Activated T-cell treated with anti-CD3 and anti-CD28 coated beads, Interleukin-2, amount 50 U/mL, for 4 hours (primary cell): ENCODE results near the gene ADAMTS17. TPM values are rescaled to one million over a fixed set of nuclear protein-coding genes. Genes with fewer than 3 reads are reported as not detected.

Experiments
- ATAC-seq, 2 donors: fragments of 200-7000 bp; cut with Tn5 transposase; one replicate each; pipeline ENCODE4 v1.10.0; 2021
- DNase-seq: peaks from one replicate; pipeline ENCODE4 v3.0.0-alpha.2; 2020
- H3K27me3 Mint-ChIP-seq: one replicate; pipeline ENCODE4 v1.8.0; 2021; ENCODE audit warnings: low read depth, mixed read lengths
- H3K36me3 Mint-ChIP-seq: one replicate; pipeline ENCODE4 v1.8.0; 2022; ENCODE audit warnings: mixed read lengths; ENCODE audit not compliant: insufficient read depth
- H3K4me1 Mint-ChIP-seq: one replicate; pipeline ENCODE4 v1.8.0; 2021; ENCODE audit warnings: low read depth, mixed read lengths
- H3K4me3 Mint-ChIP-seq: one replicate; pipeline ENCODE4 v1.8.0; 2021; ENCODE audit warnings: mild to moderate bottlenecking, moderate library complexity, mixed read lengths
- H3K9me3 Mint-ChIP-seq: one replicate; pipeline ENCODE4 v1.8.0; 2021; ENCODE audit warnings: mixed read lengths
- total RNA-seq, 3 donors: library from RNA; stranded (reverse); gene quantifications; one replicate each; pipeline ENCODE4 v1.2.1, GENCODE V29; 2021

ADAMTS17 gene
- total RNA-seq, 3 donors from 2014 or later: 2.6 to 3.9 (median 3.2) TPM

- Mint-ChIP-seq H3K27me3 (no peaks in the 10 kb centered on the region), H3K4me1 (no peaks in the 10 kb centered on the region), H3K36me3 (peaks cover 18% of the 10 kb centered on the region), H3K9me3 (peaks cover 10% of the 10 kb centered on the region), H3K4me3 (no peak overlapping the region)
- ATAC-seq (no peak), DNase-seq (no peak)
Observed at GRCh38 chr15:100050877-100051786, 290.6 kb downstream of the ADAMTS17 start.

GRCh38 chr15:100049936-100050876 lies 291.6 kb downstream of the ADAMTS17 start:
- DNase-seq: no peak
- Mint-ChIP-seq H3K4me1 (no peaks in the 10 kb centered on the region), H3K27me3 (no peaks in the 10 kb centered on the region), H3K36me3 (peaks cover 18% of the 10 kb centered on the region), H3K4me3 (no peak overlapping the region), H3K9me3 (peaks cover 10% of the 10 kb centered on the region)
- ATAC-seq: no peak

DNA sequence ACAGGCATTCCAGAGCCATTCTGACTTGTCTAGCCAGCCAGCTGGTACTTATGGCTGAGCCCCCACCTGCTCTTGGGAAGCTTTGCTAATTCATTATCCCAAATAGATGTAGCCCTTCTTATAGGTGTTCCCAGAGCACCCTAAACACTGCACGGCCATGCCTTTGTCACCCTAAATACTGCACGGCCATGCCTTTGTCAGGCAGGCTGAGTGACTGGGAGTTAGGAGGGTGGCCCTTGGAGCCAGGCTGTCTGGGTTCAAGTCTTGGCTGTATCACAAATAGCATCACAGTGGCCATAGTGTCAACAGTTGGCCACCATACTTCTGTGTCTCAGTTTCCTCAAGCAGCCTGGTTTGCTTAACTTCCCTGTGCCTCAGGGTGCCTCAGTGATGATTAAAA lies 292.3 kb downstream of the ADAMTS17 start:
- DNase-seq: no peak
- no peaks in the 10 kb centered on the region for H3K4me1 Mint-ChIP-seq
- peaks cover 18% of the 10 kb centered on the region for H3K36me3 Mint-ChIP-seq
- H3K9me3 Mint-ChIP-seq: peaks cover 10% of the 10 kb centered on the region
- H3K4me3 Mint-ChIP-seq: no peak overlapping the region
- ATAC-seq: no peak
- H3K27me3 Mint-ChIP-seq: no peaks in the 10 kb centered on the region

- H3K36me3 Mint-ChIP-seq: peaks cover 18% of the 10 kb centered on the region
- peaks cover 10% of the 10 kb centered on the region for H3K9me3 Mint-ChIP-seq
- DNase-seq (no peak), ATAC-seq (no peak)
- H3K4me3 Mint-ChIP-seq: no peak overlapping the region
- no peaks in the 10 kb centered on the region for H3K27me3 Mint-ChIP-seq
- no peaks in the 10 kb centered on the region for H3K4me1 Mint-ChIP-seq
Observed at GRCh38 chr15:100048736-100049135, 293.0 kb downstream of the ADAMTS17 start.

DNA sequence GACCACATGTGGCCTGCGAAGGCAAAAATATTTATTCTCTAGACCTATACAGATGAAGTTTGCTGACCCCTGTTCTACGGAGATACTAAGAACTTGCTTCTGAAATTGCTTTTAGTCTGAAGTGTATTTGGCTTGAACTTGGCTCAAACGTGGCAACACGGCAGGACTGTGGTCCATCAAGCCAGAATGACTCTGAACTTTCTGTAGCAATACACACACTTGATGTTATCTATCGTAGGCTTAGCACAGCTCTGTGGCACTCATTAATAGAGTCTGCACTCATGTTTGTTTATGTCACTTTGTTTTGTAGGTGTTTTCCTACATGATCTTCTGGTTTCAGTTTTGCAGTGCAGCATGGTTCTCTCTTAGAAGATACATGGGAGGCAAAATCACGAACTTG lies 298.1 kb downstream of the ADAMTS17 start:
- Mint-ChIP-seq H3K27me3 (no peaks in the 10 kb centered on the region), H3K4me3 (no peak overlapping the region), H3K4me1 (no peaks in the 10 kb centered on the region), H3K36me3 (peaks cover 23% of the 10 kb centered on the region), H3K9me3 (peaks cover 10% of the 10 kb centered on the region)
- ATAC-seq (no peak), DNase-seq (no peak)

DNA sequence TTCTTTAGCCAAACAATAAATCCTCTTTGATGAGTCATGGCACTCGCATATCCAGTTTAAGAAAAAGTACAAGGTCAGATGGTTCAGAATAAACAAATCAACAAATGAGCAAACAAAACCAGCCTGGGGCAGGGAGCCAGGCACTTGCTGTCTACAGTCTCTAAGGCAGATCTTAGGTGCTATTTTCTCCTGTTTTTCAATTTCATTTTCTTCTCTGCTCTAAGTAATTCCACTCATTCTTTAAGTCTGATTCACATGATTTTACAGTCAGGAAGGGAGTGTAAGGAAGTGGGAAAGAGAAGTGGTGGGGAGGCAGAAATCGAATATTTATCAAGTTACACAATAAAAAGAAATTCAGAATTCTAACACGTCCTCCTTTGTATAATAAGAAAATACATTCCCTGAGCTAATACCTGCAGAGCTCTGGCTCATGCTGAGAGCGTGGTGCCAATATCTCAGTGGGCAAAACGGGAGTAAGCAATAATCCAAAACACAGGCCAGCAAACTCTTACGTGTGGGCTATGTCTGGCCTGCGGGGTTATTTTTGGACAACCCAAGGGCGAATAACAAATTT lies 298.6 kb downstream of the ADAMTS17 start:
- no peak for DNase-seq
- no peak for ATAC-seq
- Mint-ChIP-seq H3K36me3 (peaks cover 22% of the 10 kb centered on the region), H3K9me3 (peaks cover 10% of the 10 kb centered on the region), H3K27me3 (no peaks in the 10 kb centered on the region), H3K4me1 (no peaks in the 10 kb centered on the region), H3K4me3 (no peak overlapping the region)

GRCh38 chr15:100042558-100042957 lies 299.2 kb downstream of the ADAMTS17 start:
- H3K27me3 Mint-ChIP-seq: no peaks in the 10 kb centered on the region
- DNase-seq (no peak), ATAC-seq (no peak)
- no peaks in the 10 kb centered on the region for H3K4me1 Mint-ChIP-seq
- H3K9me3 Mint-ChIP-seq: peaks cover 5% of the 10 kb centered on the region
- no peak overlapping the region for H3K4me3 Mint-ChIP-seq
- peaks cover 16% of the 10 kb centered on the region for H3K36me3 Mint-ChIP-seq

DNA sequence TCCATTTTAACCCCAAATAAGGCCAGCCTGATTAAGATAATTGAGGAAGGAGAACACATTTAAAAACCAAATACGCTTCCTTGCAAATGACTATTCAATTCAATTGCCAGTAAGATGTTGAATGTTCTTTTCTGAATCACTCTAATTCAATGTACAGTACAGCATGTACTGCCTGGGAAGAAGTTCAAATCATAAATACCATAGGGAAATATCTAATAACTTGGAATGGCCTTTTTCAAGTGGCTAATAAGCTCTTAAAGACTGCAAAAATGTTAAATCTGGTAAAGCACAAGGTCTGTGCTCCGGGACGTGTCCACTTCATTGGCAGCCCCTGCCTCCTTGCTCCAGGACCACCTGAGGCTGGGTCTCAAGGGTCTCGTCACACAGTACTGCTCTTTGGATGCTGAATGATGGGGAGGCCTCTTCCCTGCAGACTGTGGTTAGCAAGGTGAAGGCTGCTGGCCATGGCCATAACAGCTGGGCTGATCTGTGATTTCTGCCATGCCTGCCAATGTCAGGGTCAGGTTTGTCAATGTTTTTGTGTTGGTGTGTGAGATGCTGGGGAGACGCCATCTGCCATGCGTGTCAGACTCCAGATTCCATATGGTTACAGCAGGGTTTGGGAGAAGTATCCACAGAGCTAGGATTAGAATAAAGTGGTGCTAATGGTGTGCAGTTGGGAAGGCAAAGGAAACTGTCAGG lies 300.5 kb downstream of the ADAMTS17 start:
- no peak overlapping the region for H3K4me3 Mint-ChIP-seq
- DNase-seq: no peak
- H3K36me3 Mint-ChIP-seq: peaks cover 7% of the 10 kb centered on the region
- no peaks in the 10 kb centered on the region for H3K9me3 Mint-ChIP-seq
- H3K27me3 Mint-ChIP-seq: no peaks in the 10 kb centered on the region
- ATAC-seq: no peak
- H3K4me1 Mint-ChIP-seq: no peaks in the 10 kb centered on the region

GRCh38 chr15:100039994-100040393 lies 301.8 kb downstream of the ADAMTS17 start:
- ATAC-seq (no peak), DNase-seq (no peak)
- Mint-ChIP-seq H3K36me3 (peaks cover 7% of the 10 kb centered on the region), H3K9me3 (no peaks in the 10 kb centered on the region), H3K4me1 (no peaks in the 10 kb centered on the region), H3K4me3 (no peak overlapping the region), H3K27me3 (no peaks in the 10 kb centered on the region)

DNA sequence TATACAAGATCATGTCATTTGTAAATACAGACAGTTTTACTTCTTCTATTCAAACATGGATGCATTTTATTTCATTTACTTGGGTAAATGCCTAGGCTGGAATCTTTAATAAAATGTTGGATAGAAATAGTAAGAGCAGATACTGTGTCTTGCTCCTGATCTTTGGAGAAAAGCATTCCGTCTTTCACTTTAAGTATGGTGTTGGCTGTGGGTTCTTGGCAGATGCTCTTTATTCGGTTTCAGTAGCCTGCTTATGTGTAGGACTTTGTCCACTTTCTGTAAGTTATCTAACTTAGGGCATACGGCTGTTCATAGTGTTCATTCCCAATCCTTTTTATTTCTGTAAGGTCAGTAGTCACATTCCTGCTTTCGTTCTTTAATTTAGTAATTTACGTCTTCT lies 303.0 kb downstream of the ADAMTS17 start:
- H3K36me3 Mint-ChIP-seq: peaks cover 7% of the 10 kb centered on the region
- ATAC-seq: no peak
- DNase-seq: no peak
- H3K4me1 Mint-ChIP-seq: no peaks in the 10 kb centered on the region
- no peaks in the 10 kb centered on the region for H3K27me3 Mint-ChIP-seq
- no peak overlapping the region for H3K4me3 Mint-ChIP-seq
- no peaks in the 10 kb centered on the region for H3K9me3 Mint-ChIP-seq

GRCh38 chr15:100037901-100038300 lies 303.9 kb downstream of the ADAMTS17 start:
- ATAC-seq (no peak), DNase-seq (no peak)
- Mint-ChIP-seq H3K4me3 (no peak overlapping the region), H3K4me1 (no peaks in the 10 kb centered on the region), H3K27me3 (no peaks in the 10 kb centered on the region), H3K9me3 (no peaks in the 10 kb centered on the region), H3K36me3 (peaks cover 7% of the 10 kb centered on the region)

- no peak for DNase-seq
- Mint-ChIP-seq H3K27me3 (no peaks in the 10 kb centered on the region), H3K4me1 (no peaks in the 10 kb centered on the region), H3K9me3 (no peaks in the 10 kb centered on the region), H3K4me3 (no peak overlapping the region), H3K36me3 (peaks cover 5% of the 10 kb centered on the region)
- no peak for ATAC-seq
Observed at GRCh38 chr15:100036015-100036414, 305.8 kb downstream of the ADAMTS17 start.

- Mint-ChIP-seq H3K4me1 (no peaks in the 10 kb centered on the region), H3K36me3 (peaks cover 5% of the 10 kb centered on the region), H3K27me3 (no peaks in the 10 kb centered on the region), H3K4me3 (no peak overlapping the region), H3K9me3 (peaks cover under 1% of the 10 kb centered on the region)
- no peak for DNase-seq
- no peak for ATAC-seq
Observed at GRCh38 chr15:100034191-100034590, 307.6 kb downstream of the ADAMTS17 start.
